HCEC 1CT (cell line): ENCODE results near the gene ALG6.
"Not testable (repeated sequence)": the region's sequence is repeated elsewhere in the genome, so short reads cannot be mapped to it uniquely, and the experiment has no call there.

Source experiments
- DNase-seq: peaks from one replicate; pipeline ENCODE4 v3.0.0-alpha.2; 2017

Gene ALG6

DNA sequence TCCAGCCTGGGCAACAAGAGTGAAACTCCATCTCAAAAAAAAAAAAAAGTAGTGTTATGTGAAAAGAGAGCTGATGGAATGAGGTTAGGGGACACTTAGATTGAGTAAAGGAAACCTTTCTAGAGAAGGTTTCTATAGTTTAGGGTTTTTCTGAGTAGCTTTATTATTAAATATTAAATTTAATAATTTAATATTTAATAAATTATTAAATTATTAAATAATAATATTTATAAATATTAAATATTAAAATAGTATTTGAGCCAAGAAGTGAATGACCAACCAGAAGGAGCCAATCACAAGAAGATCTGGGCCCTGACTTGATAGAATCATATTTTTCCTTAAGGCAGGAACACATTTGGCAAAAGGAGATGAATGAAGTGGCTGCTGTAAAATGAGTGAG lies 50.7 kb downstream of the ALG6 start:
- DNase-seq = no peak

- DNase-seq = not testable (repeated sequence)
These were observed 53.3 kb downstream of the ALG6 start for GRCh38 chr1:63420746-63421145.

DNA sequence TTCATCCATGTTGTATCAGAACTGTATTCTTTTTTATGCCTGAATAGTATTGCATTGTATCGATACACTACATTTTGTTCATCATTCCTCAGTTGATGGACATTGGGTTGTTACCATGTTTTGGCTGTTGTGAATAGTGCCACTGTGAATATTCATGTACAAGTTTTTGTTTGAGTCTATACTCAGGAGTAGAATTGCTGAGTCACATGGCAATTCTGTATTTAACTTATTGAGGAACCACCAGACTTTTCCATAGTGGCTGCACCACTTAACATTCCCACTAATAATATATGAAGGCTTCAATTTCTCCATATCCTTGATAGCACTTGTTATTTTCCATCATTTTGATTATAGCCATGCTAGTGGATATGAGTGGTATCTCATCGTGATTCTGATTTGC lies 56.2 kb downstream of the ALG6 start:
- DNase-seq = no peak

GRCh38 chr1:63428815-63429214 lies 61.4 kb downstream of the ALG6 start:
- DNase-seq = no peak

DNA sequence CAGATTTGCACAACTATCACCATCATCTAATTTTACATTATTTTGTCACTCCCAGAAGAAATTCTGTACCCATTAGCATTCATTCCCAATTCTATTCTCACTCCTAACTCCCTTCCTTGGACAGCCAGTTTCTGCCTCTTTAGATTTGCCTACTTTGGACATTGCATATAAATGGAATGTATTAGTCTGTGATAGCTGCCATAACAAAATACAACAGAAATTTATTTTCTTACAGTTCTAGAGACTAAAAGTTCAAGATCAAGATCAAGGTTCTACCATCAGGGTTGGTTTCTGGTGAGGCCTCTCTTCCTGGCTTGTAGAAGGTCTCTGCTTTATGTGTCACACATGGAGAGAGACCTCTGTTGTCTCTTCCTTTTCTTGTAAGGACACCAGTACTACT lies 61.9 kb downstream of the ALG6 start:
- DNase-seq = no peak

- no peak for DNase-seq
These were observed 67.7 kb downstream of the ALG6 start for GRCh38 chr1:63435161-63435560.

DNA sequence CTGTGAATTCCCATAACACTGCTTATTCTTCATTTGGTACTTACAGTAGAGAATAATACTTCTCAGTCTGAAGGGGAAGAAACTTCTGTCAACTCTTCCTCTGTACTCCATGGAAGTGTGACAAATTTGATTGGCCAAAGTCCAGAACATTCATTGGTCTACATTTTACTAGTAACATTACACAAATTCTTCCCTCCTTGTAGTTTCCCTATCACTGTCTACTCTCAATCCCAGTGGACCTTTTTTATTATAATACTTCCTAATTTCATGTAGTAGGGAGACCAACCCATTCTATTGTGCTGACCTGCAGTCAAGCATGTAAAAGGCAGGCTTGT lies 74.7 kb downstream of the ALG6 start:
- DNase-seq = no peak

DNA sequence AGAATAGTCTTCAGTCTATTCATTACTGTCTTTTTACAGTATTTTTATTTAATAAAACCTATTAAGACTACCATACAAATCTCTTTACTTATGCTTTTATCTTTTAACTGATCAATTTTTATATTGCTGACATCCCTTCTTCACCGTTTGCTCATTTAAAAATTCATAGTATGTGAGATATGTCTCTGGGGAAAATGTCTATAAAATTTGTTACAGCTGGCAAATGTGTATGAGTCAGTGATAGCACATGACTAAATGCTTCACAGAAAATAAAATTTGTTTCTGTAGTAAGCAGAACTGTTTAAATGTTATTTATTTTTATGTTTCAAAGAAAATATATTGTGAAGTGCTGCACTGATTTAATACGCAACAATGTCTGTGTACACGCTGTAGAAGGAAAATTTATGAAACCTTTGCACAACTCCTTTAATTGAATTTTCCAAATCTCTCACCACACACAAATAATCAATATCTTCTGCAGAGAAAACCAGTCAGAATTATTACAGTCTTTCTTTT lies 81.4 kb downstream of the ALG6 start:
- DNase-seq = peak; percentile 55

GRCh38 chr1:63450416-63450815 lies 83.0 kb downstream of the ALG6 start:
- no peak for DNase-seq

- no peak for DNase-seq
These were observed 85.8 kb downstream of the ALG6 start for GRCh38 chr1:63453232-63453631.

DNA sequence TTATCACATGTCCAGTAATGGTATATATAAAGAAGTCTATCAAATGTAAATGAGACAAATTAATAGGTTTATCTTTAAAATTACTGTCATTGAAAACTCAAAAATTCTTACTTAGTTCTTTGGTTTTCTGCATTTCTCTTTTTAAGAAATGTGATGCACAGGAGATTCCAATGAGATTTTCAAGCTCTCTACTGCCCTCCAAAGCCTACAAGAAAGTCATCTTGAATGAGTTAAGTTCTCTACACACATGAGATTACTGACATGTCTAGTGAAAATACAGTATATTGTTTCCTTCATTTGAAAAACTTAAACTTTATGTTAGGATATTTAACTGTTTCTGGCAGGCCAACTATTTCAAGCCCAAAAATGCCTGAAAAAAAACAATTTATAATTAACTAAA lies 86.8 kb downstream of the ALG6 start:
- DNase-seq = peak; percentile 32

GRCh38 chr1:63458750-63459149 lies 91.3 kb downstream of the ALG6 start:
- DNase-seq = no peak

- DNase-seq = no peak
These were observed 94.3 kb downstream of the ALG6 start for GRCh38 chr1:63461661-63462230.

DNA sequence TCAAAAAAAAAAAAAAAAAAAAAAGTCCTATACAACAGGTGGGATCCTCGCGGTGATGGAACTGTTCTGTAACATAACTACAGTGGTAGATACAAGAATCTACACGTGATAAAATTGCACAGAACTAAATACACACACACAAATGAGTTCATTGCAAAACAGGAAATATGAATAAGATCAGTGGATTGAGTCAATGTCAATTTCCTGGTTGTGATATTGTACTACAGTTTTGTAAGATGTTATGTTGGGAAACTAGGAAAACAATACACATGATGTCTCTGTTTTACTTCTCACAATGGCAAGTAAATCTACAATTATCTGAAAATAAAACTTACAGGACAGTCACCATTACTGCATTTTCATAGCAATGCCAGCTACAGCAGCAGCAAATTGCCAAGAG lies 95.8 kb downstream of the ALG6 start:
- peak; percentile 71 for DNase-seq

DNA sequence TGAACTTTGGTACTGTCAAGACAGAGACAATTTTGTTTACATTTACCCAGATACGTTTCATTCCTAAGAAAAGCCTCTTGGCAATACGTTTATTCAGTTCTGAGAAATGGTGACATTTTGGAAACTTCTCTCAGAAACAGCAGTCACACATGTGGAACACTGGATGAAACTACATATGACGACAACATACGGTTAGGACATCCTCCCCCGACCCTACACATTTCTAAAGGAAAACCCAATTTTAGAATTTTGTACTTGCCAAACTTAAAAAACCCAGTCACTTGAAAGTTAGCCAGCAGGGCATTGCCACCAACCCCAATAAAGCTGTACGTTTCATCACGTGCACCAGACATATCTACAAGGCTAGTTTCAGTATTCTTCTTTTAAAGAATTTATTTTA lies 98.8 kb downstream of the ALG6 start:
- DNase-seq = no peak

DNA sequence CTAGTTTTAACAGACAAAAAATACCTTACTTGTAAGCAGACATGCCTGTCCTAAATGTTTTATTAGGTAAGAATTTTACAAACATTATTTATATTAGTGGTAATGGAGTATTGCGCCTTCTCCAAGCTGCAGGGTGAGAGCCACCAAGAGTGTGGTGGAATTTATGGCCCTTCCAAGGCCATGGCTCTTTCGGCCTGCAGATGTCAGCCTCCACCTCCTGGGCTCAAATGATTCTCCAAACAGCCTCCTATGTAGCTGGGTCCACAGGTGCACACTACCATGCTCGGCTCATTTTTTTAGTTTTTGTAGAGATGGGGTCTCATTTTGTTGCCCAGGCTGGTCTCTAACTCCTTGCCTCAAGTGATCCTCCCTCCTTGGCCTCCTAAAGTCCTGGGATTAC lies 99.3 kb downstream of the ALG6 start:
- no peak for DNase-seq

GRCh38 chr1:63468683-63469082 lies 101.3 kb downstream of the ALG6 start:
- DNase-seq = not testable (repeated sequence)

DNA sequence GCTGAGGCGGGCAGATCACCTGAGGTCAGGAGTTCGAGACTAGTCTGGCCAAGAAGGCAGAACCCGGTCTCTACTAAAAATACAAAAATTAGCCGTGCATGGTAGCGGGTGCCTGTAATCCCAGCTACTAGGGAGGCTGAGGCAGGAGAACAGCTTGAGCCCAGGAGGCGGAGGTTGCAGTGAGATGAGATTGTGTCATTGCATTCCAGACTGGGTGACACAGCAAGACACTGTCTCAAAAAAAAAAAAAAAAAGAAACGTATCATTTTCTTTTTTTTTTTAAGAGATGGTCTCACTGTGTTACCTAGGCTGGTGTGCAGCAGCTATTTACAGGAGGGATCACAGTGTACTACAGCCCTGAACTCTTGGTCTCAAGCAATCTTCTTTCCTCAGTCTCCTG lies 108.3 kb downstream of the ALG6 start:
- no peak for DNase-seq

GRCh38 chr1:63480057-63480456 lies 112.6 kb downstream of the ALG6 start:
- DNase-seq = no peak

- DNase-seq = no peak
These were observed 119.2 kb downstream of the ALG6 start for GRCh38 chr1:63486629-63487028.

DNA sequence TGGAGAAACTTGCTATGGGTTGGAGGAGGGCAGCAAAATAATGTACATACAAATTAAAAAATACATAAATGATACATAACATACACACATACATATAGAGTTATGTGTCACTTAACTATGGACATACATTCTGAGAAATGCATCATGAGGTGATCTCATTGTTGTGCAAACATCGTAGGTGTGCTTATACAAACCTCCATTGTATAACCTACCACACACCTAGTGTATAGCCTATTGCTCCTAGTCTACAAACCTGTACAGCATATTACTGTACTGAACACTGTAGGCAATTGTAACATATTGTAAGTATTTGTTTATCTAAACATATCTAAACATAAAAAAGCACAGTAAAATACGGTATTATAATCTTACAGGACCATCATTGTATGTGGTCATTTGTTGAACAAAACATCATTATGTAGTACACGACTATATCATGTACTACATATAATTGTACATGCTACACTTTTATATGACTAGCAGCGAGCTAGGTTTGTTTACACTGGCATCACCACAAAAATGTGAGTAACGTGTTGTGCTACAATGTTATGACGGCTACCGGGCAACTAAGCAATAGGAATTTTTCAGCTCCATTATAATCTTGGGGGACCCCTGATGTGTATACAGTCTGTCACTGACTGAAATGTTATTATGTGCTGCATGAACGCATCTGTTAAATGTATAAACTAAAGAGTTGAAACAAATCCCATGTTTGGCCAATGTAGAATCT lies 120.1 kb downstream of the ALG6 start:
- DNase-seq = peak; percentile 83
